Transverse colon (tissue), 4 donors: Measurements from ENCODE around the gene CALML3.

Source experiments
- POLR2A ChIP-seq: fragments of 450-650 bp; IDR thresholded peaks from one replicate; pipeline ENCODE4 v1.6.1; 2016; ENCODE audit warnings: antibody characterized with exemption, mild to moderate bottlenecking, moderate library complexity
- POLR2AphosphoS5 ChIP-seq, 3 donors: sonication (generic); formaldehyde crosslinking; IDR thresholded peaks; one replicate each; pipeline ENCODE4 v1.6.1; 2016; ENCODE audit warnings: antibody characterized with exemption in 3 of 3
- TF ChIP-seq, protein P1 (sequence below), 5 experiments: fragments of 200-600 bp in 3 of 5; fragments of 450-650 bp in 2 of 5; sonication (generic) in 3 of 5; IDR thresholded peaks; 1 replicate in 2 of 5; 2 replicates in 3 of 5; pipeline ENCODE4 v1.5.1; 2016 to 2017; ENCODE audit warnings: antibody characterized with exemption in 5 of 5, inconsistent platforms in 3 of 5, mild to moderate bottlenecking in 2 of 5, moderate library complexity in 1 of 5

DNA sequence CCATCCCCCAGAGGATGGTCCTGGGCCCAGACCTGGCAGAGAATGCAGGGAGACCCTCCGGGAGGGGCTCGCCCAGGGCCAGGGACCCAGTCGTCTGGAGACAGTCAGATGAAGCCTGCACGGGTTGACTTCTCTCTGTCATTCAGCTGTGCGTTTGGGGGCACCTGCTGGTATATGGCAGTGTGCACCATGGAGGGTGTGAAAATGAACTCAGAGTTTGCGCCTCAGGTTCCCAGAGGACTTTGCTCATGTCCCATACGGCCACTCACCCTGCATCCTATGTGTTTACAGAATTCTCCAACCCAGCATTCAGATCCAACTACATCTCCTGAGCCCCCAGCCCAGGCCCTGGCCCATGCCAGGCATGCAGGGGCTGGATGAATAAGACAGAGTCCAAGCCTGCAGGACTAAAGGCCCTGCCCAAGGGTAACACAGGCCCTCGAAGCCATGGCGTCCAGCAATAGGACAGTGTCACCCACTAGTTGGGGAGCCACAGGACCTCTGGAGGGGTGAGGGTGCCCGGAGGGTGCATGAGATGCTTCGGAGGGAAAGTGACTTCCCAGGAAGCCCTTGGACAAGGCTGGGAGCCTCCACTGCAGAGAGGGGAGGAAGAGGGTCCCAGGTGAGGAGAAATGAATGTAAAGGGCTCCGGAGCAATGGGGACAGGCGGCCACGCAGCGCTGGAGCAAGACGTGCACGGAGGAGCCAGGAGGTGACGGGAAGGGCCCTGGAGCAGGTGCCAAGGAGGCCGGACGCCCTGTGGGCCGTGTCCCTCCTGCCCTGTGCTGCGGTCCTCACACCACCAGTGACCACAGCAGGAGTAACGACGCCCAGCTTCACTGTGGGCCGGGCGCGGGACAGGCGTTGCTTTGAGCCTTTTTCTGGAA, 36.3 kb downstream of the CALML3 start:
- TF ChIP-seq, protein P1, sequence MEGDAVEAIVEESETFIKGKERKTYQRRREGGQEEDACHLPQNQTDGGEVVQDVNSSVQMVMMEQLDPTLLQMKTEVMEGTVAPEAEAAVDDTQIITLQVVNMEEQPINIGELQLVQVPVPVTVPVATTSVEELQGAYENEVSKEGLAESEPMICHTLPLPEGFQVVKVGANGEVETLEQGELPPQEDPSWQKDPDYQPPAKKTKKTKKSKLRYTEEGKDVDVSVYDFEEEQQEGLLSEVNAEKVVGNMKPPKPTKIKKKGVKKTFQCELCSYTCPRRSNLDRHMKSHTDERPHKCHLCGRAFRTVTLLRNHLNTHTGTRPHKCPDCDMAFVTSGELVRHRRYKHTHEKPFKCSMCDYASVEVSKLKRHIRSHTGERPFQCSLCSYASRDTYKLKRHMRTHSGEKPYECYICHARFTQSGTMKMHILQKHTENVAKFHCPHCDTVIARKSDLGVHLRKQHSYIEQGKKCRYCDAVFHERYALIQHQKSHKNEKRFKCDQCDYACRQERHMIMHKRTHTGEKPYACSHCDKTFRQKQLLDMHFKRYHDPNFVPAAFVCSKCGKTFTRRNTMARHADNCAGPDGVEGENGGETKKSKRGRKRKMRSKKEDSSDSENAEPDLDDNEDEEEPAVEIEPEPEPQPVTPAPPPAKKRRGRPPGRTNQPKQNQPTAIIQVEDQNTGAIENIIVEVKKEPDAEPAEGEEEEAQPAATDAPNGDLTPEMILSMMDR (IDR thresholded peaks at IDR 0.05): no peak
- TF ChIP-seq POLR2A (no peak), POLR2AphosphoS5 (IDR thresholded peaks at IDR 0.05) (no peak)
